D721Med (cell line): ENCODE results near the gene CFHR2.

Experiments
- DNase-seq: peaks from one replicate; pipeline ENCODE4 v3.0.0; 2011; ENCODE audit warnings: low spot score; ENCODE audit not compliant: insufficient read length
- FAIRE-seq: peaks from 2 replicates; lab custom pipeline; 2011; peaks lifted over from hg19 to GRCh38; lab: Jason Lieb, UNC
- CTCF ChIP-seq: IDR thresholded peaks from 2 replicates; pipeline ENCODE4 v1.5.1; 2012; ENCODE audit warnings: mild to moderate bottlenecking, control low read depth; ENCODE audit not compliant: insufficient read depth; ENCODE audit errors: missing control alignments

CFHR2 gene

DNA sequence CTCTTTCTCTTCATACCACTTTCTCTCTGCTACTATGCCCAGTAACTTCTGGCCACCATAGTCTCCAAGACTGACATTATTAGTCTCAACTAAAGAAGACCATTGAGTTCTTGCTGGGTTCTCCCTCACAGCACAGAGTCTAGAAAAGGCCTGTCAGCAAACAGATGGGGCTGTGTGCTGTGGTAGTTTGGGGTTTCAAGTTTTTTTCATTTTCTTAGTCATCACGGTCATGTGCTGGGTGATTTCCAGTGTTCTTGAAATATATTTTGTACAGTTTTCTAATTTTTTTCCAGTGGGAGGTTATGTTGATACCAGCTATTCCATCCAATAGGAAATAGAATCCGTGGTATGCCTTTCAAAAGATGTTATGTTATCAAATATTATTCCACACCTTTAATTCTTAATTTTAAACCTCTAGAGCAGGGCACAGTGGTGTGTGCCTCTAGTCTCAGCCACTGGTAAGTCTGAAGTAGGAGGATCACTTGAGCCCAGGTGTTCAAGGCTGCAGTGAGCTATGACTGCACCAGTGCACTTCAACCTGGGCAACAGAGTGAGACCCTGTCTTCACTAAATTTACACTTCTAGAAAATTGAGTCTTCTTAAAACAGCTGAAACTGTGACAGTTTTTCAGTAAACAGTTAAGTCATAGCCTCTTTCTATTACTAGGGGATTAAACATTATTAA lies 8.3 kb downstream of the CFHR2 start:
- DNase-seq (no peak), FAIRE-seq (no peak)
- TF ChIP-seq CTCF = no peak

GRCh38 chr1:196954778-196955177 lies 11.2 kb downstream of the CFHR2 start:
- DNase-seq (no peak), FAIRE-seq (no peak)
- no peak for TF ChIP-seq CTCF

DNA sequence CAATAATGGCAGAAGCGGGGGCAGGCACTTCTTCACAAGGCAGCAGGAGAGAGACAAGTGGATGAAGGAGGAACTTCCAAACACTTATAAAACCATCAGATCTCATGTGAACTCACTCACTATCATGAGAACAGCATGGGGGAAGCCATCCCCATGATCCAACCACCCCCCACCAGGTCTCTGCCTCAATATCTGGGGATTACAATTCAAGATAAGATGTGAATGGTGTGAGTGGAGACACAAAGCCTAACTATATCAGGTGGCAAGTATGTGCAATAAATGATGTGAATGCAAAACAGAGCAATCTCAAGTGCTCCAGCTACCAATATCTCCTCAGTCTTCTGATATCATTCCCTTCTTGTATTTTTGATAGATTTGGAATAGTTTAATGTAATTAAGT lies 12.4 kb downstream of the CFHR2 start:
- FAIRE-seq = no peak
- no peak for TF ChIP-seq CTCF
- DNase-seq = no peak

- DNase-seq (no peak), FAIRE-seq (no peak)
- no peak for TF ChIP-seq CTCF
These were observed 17.3 kb downstream of the CFHR2 start for GRCh38 chr1:196960854-196961253.

DNA sequence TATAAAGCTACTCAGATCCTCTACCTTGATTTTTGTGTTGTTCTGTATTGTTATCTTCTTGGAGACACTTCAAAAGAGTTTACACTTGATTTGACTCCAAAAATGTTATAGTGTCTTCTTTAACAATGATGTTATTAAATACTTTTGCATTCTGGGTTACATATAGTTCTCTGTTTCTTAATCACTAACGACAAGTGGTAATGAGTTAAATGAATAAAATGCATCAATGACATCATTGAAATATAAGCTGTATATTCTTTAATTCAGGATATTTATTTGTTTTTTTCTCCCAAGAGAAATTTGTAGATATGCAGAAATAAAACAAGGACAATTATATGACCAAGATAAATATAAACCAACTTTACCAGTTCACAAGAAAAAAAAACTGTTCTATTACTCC lies 26.6 kb downstream of the CFHR2 start:
- no peak for TF ChIP-seq CTCF
- FAIRE-seq = no peak
- DNase-seq = no peak

GRCh38 chr1:196976278-196976677 lies 32.7 kb downstream of the CFHR2 start:
- FAIRE-seq (no peak), DNase-seq (no peak)
- TF ChIP-seq CTCF = no peak

DNA sequence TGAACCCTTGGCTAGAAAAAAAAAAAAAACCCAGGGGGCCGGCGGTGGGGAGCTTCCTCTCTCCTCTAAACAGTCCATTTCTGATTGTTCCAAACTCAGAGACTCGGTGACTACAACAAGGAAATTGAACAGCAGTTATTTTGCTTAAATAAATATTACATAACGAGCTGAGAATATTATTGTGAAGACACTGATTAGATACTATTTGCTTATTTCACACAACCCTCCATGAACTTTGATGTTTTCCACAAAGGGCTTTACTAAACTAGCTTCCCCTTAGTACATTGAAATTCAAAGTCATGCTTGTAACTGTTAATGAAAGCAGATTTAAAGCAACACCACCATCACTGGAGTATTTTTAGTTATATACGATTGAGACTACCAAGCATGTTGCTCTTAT lies 33.7 kb downstream of the CFHR2 start, which contains the start of gene CFHR5:
CFHR5 (plus strand) TSS at position 279 of the 400 bp plus-strand sequence; CDS start at position 388, 109 bp downstream.
- no peak for DNase-seq
- TF ChIP-seq CTCF = no peak
- FAIRE-seq = peak; percentile 94
